Adrenal gland (tissue), 5 donors: ENCODE measurements around the gene ATAD3B.

ENCODE experiments used
- CTCF ChIP-seq, 6 experiments: fragments of 450-650 bp in 4 of 6; fragments of 200-600 bp in 2 of 6; sonication (generic) in 1 of 6; IDR thresholded peaks; 1 replicate in 5 of 6; 2 replicates in 1 of 6; pipeline versions ENCODE4 v1.5.1 to v1.8.0; 2016 to 2021; ENCODE audit warnings: antibody characterized with exemption in 6 of 6, mild to moderate bottlenecking in 2 of 6, moderate library complexity in 1 of 6
- POLR2A ChIP-seq, 2 donors: fragments of 450-650 bp; IDR thresholded peaks; one replicate each; pipeline ENCODE4 v1.6.1; 2017; ENCODE audit warnings: antibody characterized with exemption in 2 of 2, mild to moderate bottlenecking in 2 of 2, moderate library complexity in 1 of 2
- donor health status: DM: no; HTN: no; CAD: no.

DNA sequence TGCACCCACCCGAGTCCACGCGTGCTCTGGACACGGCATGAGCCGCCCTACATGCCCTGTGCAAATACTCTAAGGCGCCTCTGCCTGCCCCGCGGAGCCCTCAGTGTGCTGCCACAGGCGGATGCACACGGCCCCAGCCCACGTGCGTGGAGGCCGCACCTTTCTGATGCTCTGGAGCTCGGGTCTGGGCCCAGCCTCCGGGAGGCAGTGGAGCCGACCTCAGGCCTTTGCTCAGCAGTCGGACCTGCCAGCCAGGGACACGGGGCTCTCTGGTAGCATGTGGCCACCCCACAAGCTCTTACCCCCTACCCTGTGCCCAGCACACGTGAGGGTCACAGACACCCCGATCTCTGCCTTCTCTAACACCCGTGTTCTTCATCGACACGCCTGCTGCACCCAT is 66.8 kb downstream of the ATAD3B start:
- TF ChIP-seq CTCF (IDR thresholded peaks at IDR 0.05) (no peak), POLR2A (IDR thresholded peaks at IDR 0.05) (no peak)
